Measurements from ENCODE around the gene MMADHC. TPM values are rescaled to one million over a fixed set of nuclear protein-coding genes. Genes with fewer than 3 reads are reported as not detected.

Gene MMADHC
- total RNA-seq, 4 donors from 2014 or later = 7.8 to 91.6 (median 44.5) TPM

- in situ Hi-C loops (cut with MboI; ENCODE audit: low pct_ligation_motif_present in 1 of 4, low pct_unique_long_range_greater_than_20kb in 1 of 4, low sequenced_read_pairs in 3 of 4) = no loop called here
- no peak overlapping the region for H3K27ac ChIP-seq
- no peaks in the 10 kb centered on the region for H3K27me3 ChIP-seq
- 86 to 88% methylated on average over 5 to 7 of the region's 7 CpGs for WGBS, 2 donors (ENCODE audit: low coverage in 1 of 2)
- no peak overlapping the region for H3K4me3 ChIP-seq
- intact Hi-C loops (cut with DNase I; ENCODE audit: low total_unique reads) = no loop called here
- no peaks in the 10 kb centered on the region for H3K4me1 ChIP-seq
- DNase-seq = no peak
- no peaks in the 10 kb centered on the region for H3K36me3 ChIP-seq
- no peaks in the 10 kb centered on the region for H3K9me3 ChIP-seq
- TF ChIP-seq POLR2AphosphoS5 (IDR thresholded peaks at IDR 0.05) (no peak), CTCF (IDR thresholded peaks at IDR 0.05) (no peak), POLR2A (IDR thresholded peaks at IDR 0.05) (no peak), EP300 (IDR thresholded peaks at IDR 0.05; ENCODE audit: low read depth) (no peak)
Measured at GRCh38 chr2:149527998-149528755, 59.4 kb downstream of the MMADHC start.

- no peaks in the 10 kb centered on the region for H3K4me1 ChIP-seq
- 88 to 89% methylated on average over 2 of the region's 2 CpGs for WGBS, 2 donors (ENCODE audit: low coverage in 1 of 2)
- in situ Hi-C loops (cut with MboI; ENCODE audit: low pct_ligation_motif_present in 1 of 4, low pct_unique_long_range_greater_than_20kb in 1 of 4, low sequenced_read_pairs in 3 of 4) (no loop called here), intact Hi-C loops (cut with DNase I; ENCODE audit: low total_unique reads) (no loop called here)
- DNase-seq = no peak
- TF ChIP-seq EP300 (IDR thresholded peaks at IDR 0.05; ENCODE audit: low read depth) (no peak), CTCF (IDR thresholded peaks at IDR 0.05) (no peak), POLR2A (IDR thresholded peaks at IDR 0.05) (no peak), POLR2AphosphoS5 (IDR thresholded peaks at IDR 0.05) (no peak)
- H3K27ac ChIP-seq = no peak overlapping the region
- H3K4me3 ChIP-seq = no peak overlapping the region
- no peaks in the 10 kb centered on the region for H3K36me3 ChIP-seq
- no peaks in the 10 kb centered on the region for H3K9me3 ChIP-seq
- H3K27me3 ChIP-seq = no peaks in the 10 kb centered on the region
Measured at GRCh38 chr2:149526689-149527088, 60.9 kb downstream of the MMADHC start.

- intact Hi-C loops (cut with DNase I; ENCODE audit: low total_unique reads) (no loop called here), in situ Hi-C loops (cut with MboI; ENCODE audit: low pct_ligation_motif_present in 1 of 4, low pct_unique_long_range_greater_than_20kb in 1 of 4, low sequenced_read_pairs in 3 of 4) (no loop called here)
- Histone ChIP-seq H3K9me3 (no peaks in the 10 kb centered on the region), H3K36me3 (no peaks in the 10 kb centered on the region), H3K4me3 (no peak overlapping the region), H3K27ac (no peak overlapping the region), H3K4me1 (no peaks in the 10 kb centered on the region), H3K27me3 (no peaks in the 10 kb centered on the region)
- no peak for DNase-seq
- TF ChIP-seq POLR2A (IDR thresholded peaks at IDR 0.05) = no peak
- TF ChIP-seq EP300 (IDR thresholded peaks at IDR 0.05; ENCODE audit: low read depth) = no peak
- no peak for TF ChIP-seq POLR2AphosphoS5 (IDR thresholded peaks at IDR 0.05)
- no peak for TF ChIP-seq CTCF (IDR thresholded peaks at IDR 0.05)
- WGBS, 2 donors (ENCODE audit: low coverage in 1 of 2) = 93% methylated on average over 5 of the region's 9 CpGs; no CpG with 5 or more reads in 1 of the 2 donors
Measured at GRCh38 chr2:149525323-149525722, 62.3 kb downstream of the MMADHC start.

Small RNA genes within 50 kb of the gene (small RNA-seq; reads per million reads assigned to genes)
- gene RNU6-601P = 0 reads per million in 4 donors

Measured in transverse colon (tissue), 4 donors.